ENCODE measurements around the gene SH3BP5.

The SH3BP5 gene

DNA sequence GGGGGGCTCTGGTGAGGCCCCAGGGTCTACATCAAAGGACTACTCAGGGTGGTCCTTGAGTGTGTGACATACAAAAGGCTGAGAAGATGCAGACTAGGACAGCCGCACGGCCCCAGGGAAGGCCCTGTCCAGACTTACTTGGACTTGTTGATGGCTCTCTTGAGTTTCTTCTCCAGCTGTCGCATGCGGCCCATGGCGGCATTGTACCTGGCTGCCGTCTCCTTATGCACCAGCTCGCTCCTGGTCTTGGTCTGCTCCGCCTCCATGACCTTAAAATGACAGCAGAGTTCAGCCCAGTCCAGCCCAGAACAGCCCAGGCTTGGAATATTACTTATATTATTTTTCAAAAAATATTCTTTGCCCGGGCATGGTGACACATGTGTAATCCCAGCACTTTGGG is 70.4 kb downstream of the SH3BP5 start:
- no peak for DNase-seq (ENCODE audit: low spot score)
- POLR2A ChIA-PET (ENCODE audit: low non-redundant PET): no interaction called here
- H3K27ac ChIP-seq: no peak overlapping the region
- TF ChIP-seq, protein P1, sequence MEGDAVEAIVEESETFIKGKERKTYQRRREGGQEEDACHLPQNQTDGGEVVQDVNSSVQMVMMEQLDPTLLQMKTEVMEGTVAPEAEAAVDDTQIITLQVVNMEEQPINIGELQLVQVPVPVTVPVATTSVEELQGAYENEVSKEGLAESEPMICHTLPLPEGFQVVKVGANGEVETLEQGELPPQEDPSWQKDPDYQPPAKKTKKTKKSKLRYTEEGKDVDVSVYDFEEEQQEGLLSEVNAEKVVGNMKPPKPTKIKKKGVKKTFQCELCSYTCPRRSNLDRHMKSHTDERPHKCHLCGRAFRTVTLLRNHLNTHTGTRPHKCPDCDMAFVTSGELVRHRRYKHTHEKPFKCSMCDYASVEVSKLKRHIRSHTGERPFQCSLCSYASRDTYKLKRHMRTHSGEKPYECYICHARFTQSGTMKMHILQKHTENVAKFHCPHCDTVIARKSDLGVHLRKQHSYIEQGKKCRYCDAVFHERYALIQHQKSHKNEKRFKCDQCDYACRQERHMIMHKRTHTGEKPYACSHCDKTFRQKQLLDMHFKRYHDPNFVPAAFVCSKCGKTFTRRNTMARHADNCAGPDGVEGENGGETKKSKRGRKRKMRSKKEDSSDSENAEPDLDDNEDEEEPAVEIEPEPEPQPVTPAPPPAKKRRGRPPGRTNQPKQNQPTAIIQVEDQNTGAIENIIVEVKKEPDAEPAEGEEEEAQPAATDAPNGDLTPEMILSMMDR (conservative IDR thresholded peaks at IDR 0.05; ENCODE audit: low read depth): no peak
- CTCF ChIA-PET: interaction anchor here (0.6 kb wide), 1 partner anchor 48 kb away, joined by 8 read pairs; no protein-coding TSS in a partner anchor

DNA sequence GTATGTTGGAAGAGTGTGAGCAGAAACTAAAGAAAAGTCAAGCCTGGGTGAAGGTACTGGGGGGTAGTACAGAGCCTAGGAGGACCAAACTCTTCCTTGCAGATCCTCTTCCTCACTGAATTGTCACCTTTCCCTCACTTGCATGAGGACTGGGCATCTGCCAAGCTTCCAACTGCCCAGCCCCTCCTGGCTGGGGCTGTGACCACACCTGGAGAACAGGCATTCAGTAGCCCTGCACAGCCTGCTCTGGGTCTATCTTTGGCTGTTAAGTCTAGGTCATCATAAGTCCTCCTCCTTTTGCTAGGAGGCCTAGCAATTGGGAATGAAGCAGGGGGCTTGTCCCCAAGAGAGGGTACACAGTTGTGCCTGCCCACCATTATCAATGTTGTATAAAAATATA is 71.1 kb downstream of the SH3BP5 start:
- CTCF ChIA-PET: interaction anchor here (0.6 to 0.7 kb wide), 2 partner anchors 49 to 144 kb away, joined by 3 to 8 read pairs; no protein-coding TSS in a partner anchor
- POLR2A ChIA-PET (ENCODE audit: low non-redundant PET): no interaction called here
- TF ChIP-seq, protein P1 (conservative IDR thresholded peaks at IDR 0.05; ENCODE audit: low read depth): no peak
- no peak for DNase-seq (ENCODE audit: low spot score)
- peak overlapping the region; percentile 43 for H3K27ac ChIP-seq

DNA sequence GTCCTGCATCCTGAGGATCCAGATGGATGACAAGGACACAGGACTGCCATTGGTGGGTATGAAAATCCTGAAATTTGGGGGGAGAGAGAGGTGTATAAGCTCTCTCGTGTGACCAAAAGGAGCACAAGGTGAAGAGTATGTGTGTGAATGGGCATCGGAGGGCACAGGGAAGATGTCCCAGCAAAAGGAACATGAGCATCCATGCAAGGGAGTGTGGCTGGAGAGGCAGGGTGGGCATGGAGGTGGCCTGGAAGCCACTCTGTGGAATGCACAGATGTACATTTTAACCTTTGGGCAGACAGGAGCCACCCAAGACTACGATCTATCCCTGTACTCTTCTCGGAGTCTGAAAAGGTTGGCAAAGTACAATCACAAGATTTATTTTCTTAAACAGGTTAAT is 71.9 kb downstream of the SH3BP5 start:
- TF ChIP-seq, protein P1 (conservative IDR thresholded peaks at IDR 0.05; ENCODE audit: low read depth): no peak
- ChIA-PET POLR2A (ENCODE audit: low non-redundant PET) (no interaction called here), CTCF (interaction anchor here (0.7 kb wide), 1 partner anchor 145 kb away, joined by 3 read pairs; no protein-coding TSS in a partner anchor)
- peak overlapping the region; percentile 43 for H3K27ac ChIP-seq
- DNase-seq (ENCODE audit: low spot score): no peak

DNA sequence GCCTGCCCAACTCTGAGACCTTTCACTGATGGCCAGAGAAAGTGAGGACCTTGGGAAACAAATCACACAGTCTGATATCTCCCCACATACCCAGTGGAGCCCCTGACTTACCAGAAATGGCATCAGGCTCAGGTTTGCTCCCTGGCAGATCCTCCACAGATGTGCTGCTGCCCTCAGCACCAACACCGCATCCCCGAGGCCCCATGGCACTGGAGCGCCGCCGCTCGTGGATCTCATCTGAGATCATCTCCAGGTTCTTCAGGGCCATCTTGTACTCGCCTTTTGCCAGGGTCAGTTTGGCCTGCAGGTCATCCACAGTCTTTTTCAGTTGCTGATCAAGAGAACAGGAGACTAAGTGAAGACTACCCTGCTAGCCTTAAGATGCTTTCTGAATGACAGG is 73.7 kb downstream of the SH3BP5 start:
- TF ChIP-seq, protein P1 (conservative IDR thresholded peaks at IDR 0.05; ENCODE audit: low read depth): no peak
- H3K27ac ChIP-seq: no peak overlapping the region
- ChIA-PET POLR2A (ENCODE audit: low non-redundant PET) (no interaction called here), CTCF (no interaction called here)
- DNase-seq (ENCODE audit: low spot score): no peak

DNA sequence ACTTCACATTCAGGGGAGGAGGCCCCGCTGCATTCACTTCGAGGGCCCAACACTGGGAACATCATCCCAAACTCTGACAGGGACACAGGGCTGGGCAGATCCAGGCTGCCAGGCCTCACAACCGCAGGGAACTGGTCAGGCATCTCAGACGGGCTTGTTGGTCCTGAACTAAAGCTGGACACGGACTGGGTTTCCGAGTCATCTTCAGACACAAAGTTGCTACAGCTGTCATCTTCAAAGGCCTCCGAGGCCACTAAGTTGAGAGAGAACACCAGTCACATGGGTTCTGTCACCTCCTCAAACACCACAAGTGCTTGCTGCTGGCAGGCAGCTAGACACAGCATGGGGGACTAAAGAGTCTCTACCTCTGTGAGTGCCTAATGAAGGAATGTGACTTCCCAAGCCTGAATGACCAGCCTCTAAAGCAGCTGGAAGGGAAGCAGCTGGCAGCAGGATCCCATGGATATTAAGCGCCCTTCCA is 75.5 kb downstream of the SH3BP5 start:
- peak overlapping the region; percentile 18; the same call in 1 of the 2 replicates for H3K27ac ChIP-seq
- CTCF ChIA-PET: no interaction called here
- TF ChIP-seq, protein P1 (conservative IDR thresholded peaks at IDR 0.05; ENCODE audit: low read depth): no peak
- DNase-seq (ENCODE audit: low spot score): no peak
- POLR2A ChIA-PET (ENCODE audit: low non-redundant PET): no interaction called here

DNA sequence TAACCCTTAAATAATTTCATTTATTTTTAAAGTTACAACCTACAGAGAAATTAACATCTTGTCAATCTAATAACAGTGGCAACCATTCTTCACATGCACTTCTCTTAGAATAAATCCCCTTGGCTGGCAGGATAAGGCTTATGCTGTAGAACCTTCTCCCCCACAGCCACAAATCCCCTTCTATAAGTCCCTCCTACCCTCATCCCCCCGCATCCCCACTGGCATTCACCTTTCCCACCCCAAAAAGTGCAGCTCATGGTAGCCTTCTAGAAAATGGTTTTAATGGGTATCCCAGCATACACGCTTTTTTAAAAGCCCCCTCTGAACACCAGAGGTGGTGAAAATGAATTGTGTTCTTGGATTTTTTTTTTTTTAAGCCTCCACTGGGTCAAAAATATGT is 77.2 kb downstream of the SH3BP5 start:
- no peak for DNase-seq (ENCODE audit: low spot score)
- TF ChIP-seq, protein P1 (conservative IDR thresholded peaks at IDR 0.05; ENCODE audit: low read depth): no peak
- CTCF ChIA-PET: no interaction called here
- H3K27ac ChIP-seq: no peak overlapping the region
- POLR2A ChIA-PET (ENCODE audit: low non-redundant PET): no interaction called here
